Breast epithelium (tissue), 4 donors: ENCODE data around the gene EDAR. TPM values are rescaled to one million over a fixed set of nuclear protein-coding genes. Genes with fewer than 3 reads are reported as not detected.

Experiments
- DNase-seq, 2 donors: peaks; one replicate each; pipeline ENCODE4 v3.0.0-alpha.2; 2019; ENCODE audit warnings: low spot score in 2 of 2
- H3K27ac ChIP-seq, 2 donors: fragments of 200-600 bp; sonication (generic) in 1 of 2; one replicate each; pipeline ENCODE4 v1.5.1; 2016 to 2019; ENCODE audit warnings: mild to moderate bottlenecking in 1 of 2
- H3K27me3 ChIP-seq, 2 donors: fragments of 200-600 bp; sonication (generic) in 1 of 2; one replicate each; pipeline versions ENCODE4 v1.5.1 to v1.6.0; 2017 to 2019; ENCODE audit warnings: control low read depth in 1 of 2, mild to moderate bottlenecking in 1 of 2
- H3K36me3 ChIP-seq: fragments of 200-600 bp; one replicate; pipeline ENCODE4 v1.5.1; 2019
- H3K4me1 ChIP-seq, 2 donors: fragments of 200-600 bp; sonication (generic); one replicate each; pipeline ENCODE4 v1.5.1; 2016 to 2019; ENCODE audit warnings: control low read depth in 1 of 2
- H3K4me3 ChIP-seq, 3 donors: fragments of 200-600 bp; sonication (generic); 1 replicate in 2 of 3; 2 replicates in 1 of 3; pipeline ENCODE4 v1.5.1; 2016 to 2019; ENCODE audit warnings: mild to moderate bottlenecking in 3 of 3, moderate library complexity in 2 of 3
- H3K9me3 ChIP-seq, 2 donors: fragments of 200-600 bp; sonication (generic) in 1 of 2; one replicate each; pipeline ENCODE4 v1.5.1; 2016 to 2019; ENCODE audit warnings: control low read depth in 1 of 2
- POLR2A ChIP-seq: fragments of 450-650 bp; IDR thresholded peaks from one replicate; pipeline ENCODE4 v1.6.1; 2016; ENCODE audit warnings: antibody characterized with exemption, mild to moderate bottlenecking, moderate library complexity
- POLR2AphosphoS5 ChIP-seq, 3 donors: sonication (generic); formaldehyde crosslinking; IDR thresholded peaks; one replicate each; pipeline ENCODE4 v1.6.1; 2017; ENCODE audit warnings: antibody characterized with exemption in 3 of 3
- intact Hi-C: fragments of 100-400 bp; cut with DNase I; formaldehyde crosslinking; loops from one replicate; pipeline ENCODE4 v1.15.1; 2023; ENCODE audit warnings: low total_unique reads
- total RNA-seq, 3 donors: library from RNA; depleted of rRNA; stranded (reverse); fragments of >200 nt; gene quantifications; one replicate each; pipeline ENCODE4 v1.1.0, GENCODE V29; 2016
- TF ChIP-seq, protein P1 (sequence below), 3 donors: fragments of 450-650 bp; IDR thresholded peaks; one replicate each; pipeline ENCODE4 v1.5.1; 2016 to 2017; ENCODE audit warnings: antibody characterized with exemption in 3 of 3, mild to moderate bottlenecking in 3 of 3, moderate library complexity in 3 of 3

The EDAR gene
- total RNA-seq, 3 donors from 2014 or later, result 0.29 TPM; not detected in 2

DNA sequence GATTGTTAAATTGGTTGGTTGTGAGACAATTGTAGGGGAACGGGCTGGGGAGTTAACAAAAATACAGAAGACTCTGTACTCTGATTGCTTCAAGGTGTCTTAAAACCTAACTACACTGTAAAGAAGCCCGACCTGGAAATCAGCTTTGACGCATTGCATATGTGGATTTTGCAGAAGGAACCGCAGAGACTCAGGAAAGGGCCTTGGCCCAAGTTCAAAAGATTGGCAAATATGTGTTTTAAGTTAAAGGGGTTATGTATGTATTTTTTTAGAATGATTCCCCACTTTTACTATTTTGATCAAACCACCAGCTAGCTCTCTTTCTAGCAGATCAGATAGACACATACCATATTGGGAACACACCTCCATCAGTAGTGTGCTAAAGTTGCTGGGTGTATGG lies 18.0 kb upstream of the EDAR start:
- Histone ChIP-seq H3K9me3 (no peaks in the 10 kb centered on the region), H3K27ac (no peak overlapping the region), H3K4me3 (no peak overlapping the region), H3K27me3 (no peaks in the 10 kb centered on the region), H3K36me3 (no peaks in the 10 kb centered on the region), H3K4me1 (no peaks in the 10 kb centered on the region)
- TF ChIP-seq POLR2A, result no peak
- TF ChIP-seq POLR2AphosphoS5 (IDR thresholded peaks at IDR 0.05), result no peak
- TF ChIP-seq, protein P1, sequence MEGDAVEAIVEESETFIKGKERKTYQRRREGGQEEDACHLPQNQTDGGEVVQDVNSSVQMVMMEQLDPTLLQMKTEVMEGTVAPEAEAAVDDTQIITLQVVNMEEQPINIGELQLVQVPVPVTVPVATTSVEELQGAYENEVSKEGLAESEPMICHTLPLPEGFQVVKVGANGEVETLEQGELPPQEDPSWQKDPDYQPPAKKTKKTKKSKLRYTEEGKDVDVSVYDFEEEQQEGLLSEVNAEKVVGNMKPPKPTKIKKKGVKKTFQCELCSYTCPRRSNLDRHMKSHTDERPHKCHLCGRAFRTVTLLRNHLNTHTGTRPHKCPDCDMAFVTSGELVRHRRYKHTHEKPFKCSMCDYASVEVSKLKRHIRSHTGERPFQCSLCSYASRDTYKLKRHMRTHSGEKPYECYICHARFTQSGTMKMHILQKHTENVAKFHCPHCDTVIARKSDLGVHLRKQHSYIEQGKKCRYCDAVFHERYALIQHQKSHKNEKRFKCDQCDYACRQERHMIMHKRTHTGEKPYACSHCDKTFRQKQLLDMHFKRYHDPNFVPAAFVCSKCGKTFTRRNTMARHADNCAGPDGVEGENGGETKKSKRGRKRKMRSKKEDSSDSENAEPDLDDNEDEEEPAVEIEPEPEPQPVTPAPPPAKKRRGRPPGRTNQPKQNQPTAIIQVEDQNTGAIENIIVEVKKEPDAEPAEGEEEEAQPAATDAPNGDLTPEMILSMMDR (IDR thresholded peaks at IDR 0.05), result no peak
- intact Hi-C loops, result no loop called here
- no peak for DNase-seq

- no peak overlapping the region for H3K27ac ChIP-seq
- TF ChIP-seq, protein P1 (IDR thresholded peaks at IDR 0.05), result no peak
- TF ChIP-seq POLR2A (no peak), POLR2AphosphoS5 (IDR thresholded peaks at IDR 0.05) (no peak)
- no peaks in the 10 kb centered on the region for H3K4me1 ChIP-seq
- no peak for DNase-seq
- no peaks in the 10 kb centered on the region for H3K27me3 ChIP-seq
- intact Hi-C loops, result no loop called here
- H3K4me3 ChIP-seq, result no peak overlapping the region
- no peaks in the 10 kb centered on the region for H3K9me3 ChIP-seq
- H3K36me3 ChIP-seq, result no peaks in the 10 kb centered on the region
Observed at GRCh38 chr2:109005686-109006204, 16.7 kb upstream of the EDAR start.

- TF ChIP-seq POLR2AphosphoS5 (IDR thresholded peaks at IDR 0.05) (no peak), POLR2A (no peak)
- TF ChIP-seq, protein P1 (IDR thresholded peaks at IDR 0.05), result no peak
- no peaks in the 10 kb centered on the region for H3K4me1 ChIP-seq
- no peak overlapping the region for H3K27ac ChIP-seq
- H3K4me3 ChIP-seq, result no peak overlapping the region
- intact Hi-C loops, result no loop called here
- DNase-seq, result no peak
- no peaks in the 10 kb centered on the region for H3K27me3 ChIP-seq
- no peaks in the 10 kb centered on the region for H3K9me3 ChIP-seq
- no peaks in the 10 kb centered on the region for H3K36me3 ChIP-seq
Observed at GRCh38 chr2:109001201-109001600, 12.2 kb upstream of the EDAR start.

- TF ChIP-seq, protein P1 (IDR thresholded peaks at IDR 0.05), result no peak
- TF ChIP-seq POLR2A, result no peak
- no peak for TF ChIP-seq POLR2AphosphoS5 (IDR thresholded peaks at IDR 0.05)
- Histone ChIP-seq H3K36me3 (no peaks in the 10 kb centered on the region), H3K27me3 (no peaks in the 10 kb centered on the region), H3K9me3 (no peaks in the 10 kb centered on the region), H3K4me3 (no peak overlapping the region), H3K4me1 (no peaks in the 10 kb centered on the region), H3K27ac (no peak overlapping the region)
- DNase-seq, result no peak
- intact Hi-C loops, result no loop called here
Observed at GRCh38 chr2:109000738-109001137, 11.7 kb upstream of the EDAR start.

DNA sequence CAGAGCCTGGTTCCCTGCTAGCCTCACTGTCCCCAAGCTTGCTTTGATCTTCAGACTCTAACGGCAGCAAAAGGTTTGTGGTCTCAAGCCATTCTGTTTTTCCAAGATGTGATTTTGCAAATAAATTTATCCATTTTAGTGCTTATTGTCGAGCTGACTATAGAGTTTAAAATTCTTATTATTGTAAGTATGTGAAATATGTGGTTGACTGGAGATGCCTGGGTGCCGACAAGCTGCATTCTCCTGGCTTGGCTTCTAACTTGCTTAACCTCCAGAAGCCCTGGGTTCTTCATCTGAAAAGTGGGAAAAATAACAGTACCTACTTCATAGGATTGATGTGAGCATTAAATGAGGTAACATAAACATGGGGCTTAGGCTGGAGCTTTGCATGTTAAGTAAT lies 9.9 kb upstream of the EDAR start:
- Histone ChIP-seq H3K4me1 (no peaks in the 10 kb centered on the region), H3K27me3 (no peaks in the 10 kb centered on the region), H3K27ac (no peak overlapping the region), H3K36me3 (no peaks in the 10 kb centered on the region), H3K4me3 (no peak overlapping the region), H3K9me3 (no peaks in the 10 kb centered on the region)
- intact Hi-C loops, result no loop called here
- no peak for DNase-seq
- TF ChIP-seq, protein P1 (IDR thresholded peaks at IDR 0.05), result no peak
- no peak for TF ChIP-seq POLR2A
- no peak for TF ChIP-seq POLR2AphosphoS5 (IDR thresholded peaks at IDR 0.05)
